ENCODE results near the gene SLIT2.

The SLIT2 gene

DNA sequence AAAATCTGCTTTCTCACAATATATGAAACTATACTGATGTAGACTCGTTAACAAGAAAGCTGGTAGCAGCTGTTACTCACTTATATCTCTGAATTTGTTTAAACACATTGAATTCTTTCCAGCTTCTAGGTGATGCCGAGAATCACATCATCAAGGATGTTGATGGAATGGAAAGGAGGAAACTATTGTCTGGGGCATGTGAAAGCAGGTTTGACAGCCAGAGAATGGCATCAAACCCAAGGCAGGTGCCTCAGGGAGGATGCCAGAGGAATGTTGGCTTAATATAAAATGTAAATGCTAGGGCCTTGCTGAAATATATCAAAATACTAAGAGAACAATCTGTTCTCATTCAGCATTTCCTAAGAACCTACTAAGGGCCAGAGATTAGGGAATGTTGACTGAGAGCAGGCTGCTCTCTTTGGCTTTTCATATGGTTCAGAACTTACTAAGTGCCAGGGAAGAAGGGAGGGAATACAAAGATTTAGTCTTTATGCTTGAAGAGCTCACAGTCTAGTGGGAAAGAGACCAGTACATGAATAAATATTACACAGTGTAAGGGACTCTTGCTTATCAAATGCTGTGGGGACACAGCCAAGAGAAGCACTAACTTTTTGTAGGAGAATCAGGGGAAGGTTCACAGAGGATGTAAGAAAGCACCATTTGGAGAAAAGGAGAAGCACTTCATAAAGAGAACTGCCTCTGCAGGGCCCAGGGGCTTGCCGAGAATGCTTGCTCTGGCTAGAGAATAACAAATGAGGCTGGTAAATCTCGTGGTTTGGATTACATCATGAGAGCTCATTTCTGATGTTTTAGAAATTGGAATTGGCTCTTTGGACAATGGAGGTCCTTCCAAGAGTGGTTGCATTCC is 14.7 kb downstream of the SLIT2 start:
- no peak for DNase-seq

GRCh38 chr4:20268028-20268427 is 16.3 kb downstream of the SLIT2 start:
- no peak for DNase-seq

- no peak for DNase-seq
Measured at GRCh38 chr4:20269320-20269719, 17.6 kb downstream of the SLIT2 start.

DNA sequence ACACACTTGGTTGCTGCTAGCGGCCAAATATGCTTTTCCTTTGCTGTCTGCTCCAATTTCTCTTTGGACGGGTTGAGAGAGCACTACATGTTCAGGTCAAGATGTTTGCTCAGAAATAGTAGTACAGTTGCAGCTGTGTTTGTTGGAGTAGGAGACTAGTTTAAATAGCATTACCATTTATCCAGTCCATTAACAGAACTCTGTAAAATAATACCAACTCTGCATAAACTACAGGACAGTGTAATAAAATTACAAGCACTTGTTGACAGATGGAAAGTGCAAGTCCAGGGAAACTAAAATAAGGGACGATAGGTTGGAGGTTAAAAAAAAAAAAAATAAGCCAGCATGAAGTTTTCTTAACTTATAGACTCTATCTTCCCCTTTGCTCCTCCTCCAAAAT is 20.2 kb downstream of the SLIT2 start:
- DNase-seq, result no peak

GRCh38 chr4:20272411-20272872 is 20.7 kb downstream of the SLIT2 start:
- no peak for DNase-seq

GRCh38 chr4:20273793-20274192 is 22.1 kb downstream of the SLIT2 start:
- DNase-seq, result no peak

- no peak for DNase-seq
Measured at GRCh38 chr4:20276848-20277247, 25.1 kb downstream of the SLIT2 start.

- no peak for DNase-seq
Measured at GRCh38 chr4:20278195-20278594, 26.5 kb downstream of the SLIT2 start.

- DNase-seq, result no peak
Measured at GRCh38 chr4:20279381-20279780, 27.7 kb downstream of the SLIT2 start.

DNA sequence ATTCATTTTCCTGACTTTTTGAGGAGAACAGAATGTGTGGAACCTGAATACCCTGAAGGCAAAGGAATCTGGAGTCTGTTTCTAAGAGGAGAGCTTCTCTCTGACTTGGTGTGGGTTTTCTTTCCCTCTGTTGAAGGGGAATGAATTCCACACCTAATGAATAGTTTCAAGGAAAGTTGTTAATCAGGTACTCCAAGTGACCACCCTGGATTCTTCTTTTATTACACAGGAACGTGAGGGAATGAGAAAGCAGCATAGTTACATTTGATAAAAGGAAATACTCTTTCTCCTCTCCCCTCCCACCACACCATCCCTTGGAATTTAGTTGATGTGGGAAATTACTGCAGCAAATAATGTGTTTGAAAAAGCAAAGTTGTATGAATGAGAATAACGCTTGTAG is 29.7 kb downstream of the SLIT2 start:
- DNase-seq, result no peak

DNA sequence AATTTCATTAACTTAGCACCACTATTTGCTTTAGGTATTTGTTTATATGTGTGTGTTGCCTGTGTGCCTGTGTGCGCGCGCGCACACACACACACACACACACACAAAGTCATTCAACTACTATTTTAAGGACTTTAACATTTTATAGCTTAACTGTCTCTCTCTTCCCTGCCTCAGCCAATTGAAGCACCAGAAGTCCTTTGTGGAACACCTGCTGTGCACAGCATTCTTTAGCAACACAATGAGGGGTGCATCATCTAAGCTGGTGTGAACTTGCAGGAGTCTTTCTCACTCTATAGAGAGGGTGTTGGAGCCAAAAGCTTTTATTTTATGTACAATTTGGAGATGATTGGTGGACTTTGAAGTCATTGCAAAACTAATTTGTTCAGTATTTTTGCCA is 31.3 kb downstream of the SLIT2 start:
- DNase-seq, result no peak

DNA sequence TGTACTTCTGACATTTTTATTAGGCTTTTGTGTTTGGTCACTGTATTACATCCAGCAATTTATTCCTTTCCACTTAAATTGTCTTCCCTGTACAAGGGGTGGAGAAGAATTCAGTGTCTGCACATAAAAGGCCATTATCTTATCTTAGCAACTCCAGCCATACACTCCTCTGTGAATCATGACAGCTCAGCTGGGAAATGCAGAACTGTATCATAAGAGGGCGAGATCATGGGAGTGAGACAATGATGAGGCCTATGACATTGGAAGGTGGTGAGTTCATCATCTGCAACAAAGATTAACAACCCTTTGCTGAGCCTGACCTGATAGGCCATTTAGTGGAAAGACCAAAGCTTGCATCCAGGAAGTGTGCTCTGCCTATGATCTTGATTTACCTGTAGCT is 33.3 kb downstream of the SLIT2 start:
- no peak for DNase-seq

DNA sequence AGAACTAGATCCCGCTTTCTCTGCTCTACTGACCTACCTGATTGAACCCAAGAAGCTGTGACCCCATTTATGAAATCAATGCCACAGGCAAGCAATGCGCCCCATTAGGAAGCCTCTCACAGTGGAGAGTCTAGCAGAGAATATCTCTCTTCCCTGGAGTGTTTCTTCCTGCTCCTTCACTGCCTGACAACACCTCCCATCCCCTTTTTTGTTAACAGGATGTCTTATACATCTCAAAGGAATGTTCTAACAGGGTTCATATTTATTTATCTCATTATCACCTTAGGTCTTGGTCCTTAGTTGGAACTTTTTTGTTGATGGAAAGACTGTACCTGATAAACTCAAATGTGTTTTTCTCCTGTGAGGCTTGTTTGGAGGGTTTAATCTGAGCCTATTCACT is 35.5 kb downstream of the SLIT2 start:
- DNase-seq, result no peak

DNA sequence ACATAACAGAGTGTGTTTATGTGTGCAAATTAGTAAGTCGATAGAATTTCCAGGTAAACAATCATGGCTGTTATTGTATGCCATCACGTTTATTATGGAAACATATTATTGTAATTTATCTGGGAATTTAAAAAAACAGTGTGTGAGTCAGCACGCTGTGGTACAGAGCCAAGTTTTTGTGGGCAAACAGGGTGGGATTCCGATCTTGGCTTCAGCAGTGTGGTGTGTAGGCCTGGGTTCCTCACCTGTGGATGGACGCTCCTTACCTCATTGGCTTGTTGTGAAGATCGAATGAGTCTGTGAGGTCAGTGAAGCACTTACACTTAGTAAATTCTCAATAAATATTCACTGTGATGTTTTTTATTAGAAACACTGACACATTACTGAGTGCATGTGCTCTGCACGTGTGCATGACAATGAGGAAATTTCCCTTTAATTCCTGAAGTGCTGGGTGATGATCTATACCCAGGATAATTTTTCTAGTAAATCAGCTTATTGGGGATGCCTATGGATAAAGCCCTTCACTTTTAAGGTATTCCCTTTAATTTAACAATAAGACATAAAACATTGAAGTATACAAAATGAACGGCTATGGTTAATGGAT is 36.4 kb downstream of the SLIT2 start:
- no peak for DNase-seq

DNA sequence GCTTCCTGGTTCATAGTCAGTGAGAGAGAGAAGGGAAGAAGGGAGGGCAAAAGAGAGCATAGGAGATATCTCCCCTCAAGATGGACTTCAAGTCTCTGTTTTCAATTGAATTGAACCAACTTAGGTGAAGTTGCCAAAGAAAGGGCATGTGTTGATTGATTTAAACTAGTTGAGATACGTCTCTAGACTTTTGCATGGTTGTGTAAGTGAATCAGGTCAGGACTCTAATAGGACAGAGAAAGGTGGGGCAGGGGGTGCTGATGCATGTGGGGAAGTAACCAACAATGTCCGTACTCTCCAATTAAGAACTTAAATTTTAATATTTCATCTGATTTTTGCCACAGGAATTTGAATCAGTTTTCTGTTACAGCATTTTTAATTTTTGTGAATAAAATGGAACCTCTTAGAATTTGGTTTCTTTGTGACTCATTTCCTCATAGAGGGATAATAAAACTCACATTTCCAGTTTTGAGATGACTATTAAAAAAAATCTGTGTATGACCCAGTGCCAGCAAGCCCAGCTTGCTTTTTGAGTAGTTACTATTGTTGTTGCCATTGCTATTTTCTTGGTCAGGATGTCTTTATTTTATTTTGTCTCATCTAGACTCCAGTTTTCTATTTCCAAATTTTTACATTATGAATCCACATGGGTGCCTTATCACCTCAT is 37.3 kb downstream of the SLIT2 start:
- no peak for DNase-seq

DNA sequence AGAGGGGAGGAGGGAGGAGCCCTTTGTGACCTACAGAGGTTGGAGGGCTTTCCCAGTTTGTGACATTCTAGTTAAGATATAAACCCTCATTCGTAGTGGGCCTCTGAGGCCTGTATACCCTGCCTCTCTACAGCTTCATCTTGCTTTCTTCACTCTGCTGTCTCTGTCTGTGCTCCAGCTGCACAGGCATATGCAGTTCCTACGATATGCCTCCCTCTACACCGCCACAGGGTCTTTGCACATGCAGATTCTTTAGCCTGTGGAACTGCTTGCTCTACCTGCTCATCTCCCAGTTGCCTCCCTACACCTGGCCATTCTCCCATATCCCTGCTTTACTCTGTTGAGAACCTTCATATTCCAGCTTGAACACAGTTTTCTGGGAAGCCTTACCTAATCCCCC is 38.1 kb downstream of the SLIT2 start:
- no peak for DNase-seq

- no peak for DNase-seq
Measured at GRCh38 chr4:20292739-20293138, 41.0 kb downstream of the SLIT2 start.

- DNase-seq, result no peak
Measured at GRCh38 chr4:20297261-20297660, 45.6 kb downstream of the SLIT2 start.

GRCh38 chr4:20297783-20298182 is 46.1 kb downstream of the SLIT2 start:
- no peak for DNase-seq

- no peak for DNase-seq
Measured at GRCh38 chr4:20298455-20298854, 46.8 kb downstream of the SLIT2 start.

DNA sequence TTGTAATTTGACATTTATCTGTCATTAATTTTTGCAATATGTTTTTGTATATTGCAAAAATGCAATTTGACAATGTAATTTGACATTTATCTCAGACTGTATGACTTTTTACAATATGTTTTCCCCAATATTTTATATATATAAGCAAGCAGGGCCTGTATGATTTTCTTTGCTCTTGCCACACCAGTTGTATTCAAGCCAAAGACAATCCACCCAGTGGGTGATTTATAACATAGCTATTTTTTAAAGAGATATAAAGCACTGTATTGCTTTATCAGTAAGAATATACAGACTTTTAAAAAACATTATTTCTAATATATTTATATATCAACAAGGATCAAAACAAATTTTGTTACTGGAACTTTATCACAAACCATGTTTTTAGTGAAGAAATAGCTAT is 47.3 kb downstream of the SLIT2 start:
- DNase-seq, result no peak

GRCh38 chr4:20299515-20299914 is 47.8 kb downstream of the SLIT2 start:
- DNase-seq, result no peak

GRCh38 chr4:20301161-20301560 is 49.5 kb downstream of the SLIT2 start:
- DNase-seq, result no peak

All from activated CD4-positive, alpha-beta T cell treated with anti-CD3 and anti-CD28 coated beads, Interleukin-2, amount 50 U/mL, for 48 hours (primary cell).